Activated naive CD8-positive, alpha-beta T cell treated with anti-CD3 and anti-CD28 coated beads, Interleukin-2, amount 50 U/mL, for 16 hours (primary cell): Measurements from ENCODE around the gene EBF3.

Experiments
- DNase-seq: peaks from one replicate; pipeline ENCODE4 v3.0.0-alpha.2; 2020; ENCODE audit warnings: low read depth, low spot score

EBF3 gene

GRCh38 chr10:129959544-129960480 is 4.3 kb downstream of the EBF3 start:
- no peak for DNase-seq

GRCh38 chr10:129958629-129959543 is 5.2 kb downstream of the EBF3 start:
- DNase-seq = no peak

- DNase-seq = no peak
Measured at GRCh38 chr10:129958148-129958628, 5.9 kb downstream of the EBF3 start.

GRCh38 chr10:129956876-129957673 is 7.0 kb downstream of the EBF3 start:
- DNase-seq = no peak

GRCh38 chr10:129956286-129956670 is 7.8 kb downstream of the EBF3 start:
- no peak for DNase-seq

- DNase-seq = no peak
Measured at GRCh38 chr10:129955601-129956285, 8.3 kb downstream of the EBF3 start.

GRCh38 chr10:129954492-129955315 is 9.4 kb downstream of the EBF3 start:
- no peak for DNase-seq

GRCh38 chr10:129953119-129954051 is 10.7 kb downstream of the EBF3 start:
- no peak for DNase-seq

- no peak for DNase-seq
Measured at GRCh38 chr10:129952378-129953118, 11.5 kb downstream of the EBF3 start.

GRCh38 chr10:129951970-129952265 is 12.2 kb downstream of the EBF3 start:
- no peak for DNase-seq

GRCh38 chr10:129951101-129951969 is 12.7 kb downstream of the EBF3 start:
- DNase-seq = no peak

GRCh38 chr10:129950676-129951075 is 13.4 kb downstream of the EBF3 start:
- DNase-seq = no peak

- no peak for DNase-seq
Measured at GRCh38 chr10:129949891-129950291, 14.2 kb downstream of the EBF3 start.

- no peak for DNase-seq
Measured at GRCh38 chr10:129949411-129949810, 14.7 kb downstream of the EBF3 start.

GRCh38 chr10:129946859-129947258 is 17.2 kb downstream of the EBF3 start:
- no peak for DNase-seq

- DNase-seq = no peak
Measured at GRCh38 chr10:129945941-129946760, 17.9 kb downstream of the EBF3 start.
